Ishikawa (cell line): ENCODE measurements around the gene TGM3.

Experiments used
- CEBPB ChIP-seq: IDR thresholded peaks from 2 replicates; pipeline ENCODE4 v1.6.1; 2012
- CREB1 ChIP-seq: IDR thresholded peaks from 2 replicates; pipeline ENCODE4 v1.6.1; 2012; ENCODE audit warnings: low read depth
- EGR1 ChIP-seq: IDR thresholded peaks from 2 replicates; pipeline ENCODE4 v1.6.1; 2012
- EP300 ChIP-seq: IDR thresholded peaks from 2 replicates; pipeline ENCODE4 v1.6.1; 2012; ENCODE audit warnings: borderline replicate concordance
- NFIC ChIP-seq: IDR thresholded peaks from 2 replicates; pipeline ENCODE4 v1.6.1; 2012
- TAF1 ChIP-seq: IDR thresholded peaks from 2 replicates; pipeline ENCODE4 v1.6.1; 2012; ENCODE audit warnings: low read depth, mild to moderate bottlenecking
- TCF12 ChIP-seq: IDR thresholded peaks from 2 replicates; pipeline ENCODE4 v1.6.1; 2012; ENCODE audit warnings: low read depth
- TEAD4 ChIP-seq: IDR thresholded peaks from 2 replicates; pipeline ENCODE4 v1.6.1; 2012
- YY1 ChIP-seq: IDR thresholded peaks from 2 replicates; pipeline ENCODE4 v1.6.1; 2012; ENCODE audit warnings: low read depth
- ZBTB7A ChIP-seq: IDR thresholded peaks from 2 replicates; pipeline ENCODE4 v1.6.1; 2012; ENCODE audit warnings: low read depth
- TF ChIP-seq, protein P1 (sequence below): IDR thresholded peaks from 2 replicates; pipeline ENCODE4 v1.6.1; 2012
- TF ChIP-seq, protein P2 (sequence below): IDR thresholded peaks from 2 replicates; pipeline ENCODE4 v1.6.1; 2012; ENCODE audit warnings: low read depth, mild to moderate bottlenecking
- TF ChIP-seq, protein P3 (sequence below): IDR thresholded peaks from 2 replicates; pipeline ENCODE4 v1.6.1; 2012

DNA sequence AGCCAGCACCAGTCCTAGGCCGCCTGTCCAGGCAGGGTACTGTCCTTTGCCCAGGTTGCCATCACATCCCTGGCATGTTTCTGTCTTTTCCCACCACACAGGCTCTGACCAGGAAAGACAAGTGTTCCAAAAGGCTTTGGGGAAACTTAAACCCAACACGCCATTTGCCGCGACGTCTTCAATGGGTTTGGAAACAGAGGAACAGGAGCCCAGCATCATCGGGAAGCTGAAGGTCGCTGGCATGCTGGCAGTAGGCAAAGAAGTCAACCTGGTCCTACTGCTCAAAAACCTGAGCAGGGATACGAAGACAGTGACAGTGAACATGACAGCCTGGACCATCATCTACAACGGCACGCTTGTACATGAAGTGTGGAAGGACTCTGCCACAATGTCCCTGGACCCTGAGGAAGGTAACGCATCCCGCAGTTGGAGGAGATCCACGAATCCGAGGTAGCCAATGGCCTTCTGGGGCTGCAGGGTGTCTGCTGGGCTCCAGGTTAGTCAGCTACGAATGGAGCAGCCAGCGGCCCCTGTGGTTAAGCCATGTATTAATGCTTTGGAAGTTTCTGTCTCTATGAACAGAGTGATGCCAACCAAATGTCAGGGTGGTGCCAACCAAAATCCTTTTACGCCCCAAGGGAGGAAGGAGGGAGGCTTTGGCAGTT is 36.2 kb downstream of the TGM3 start:
- TF ChIP-seq TEAD4 (no peak), CREB1 (no peak), EGR1 (no peak), TAF1 (no peak), TCF12 (no peak), NFIC (no peak), ZBTB7A (no peak), CEBPB (no peak), YY1 (no peak), EP300 (no peak)
- TF ChIP-seq, protein P1, sequence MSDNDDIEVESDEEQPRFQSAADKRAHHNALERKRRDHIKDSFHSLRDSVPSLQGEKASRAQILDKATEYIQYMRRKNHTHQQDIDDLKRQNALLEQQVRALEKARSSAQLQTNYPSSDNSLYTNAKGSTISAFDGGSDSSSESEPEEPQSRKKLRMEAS: no peak
- TF ChIP-seq, protein P2, sequence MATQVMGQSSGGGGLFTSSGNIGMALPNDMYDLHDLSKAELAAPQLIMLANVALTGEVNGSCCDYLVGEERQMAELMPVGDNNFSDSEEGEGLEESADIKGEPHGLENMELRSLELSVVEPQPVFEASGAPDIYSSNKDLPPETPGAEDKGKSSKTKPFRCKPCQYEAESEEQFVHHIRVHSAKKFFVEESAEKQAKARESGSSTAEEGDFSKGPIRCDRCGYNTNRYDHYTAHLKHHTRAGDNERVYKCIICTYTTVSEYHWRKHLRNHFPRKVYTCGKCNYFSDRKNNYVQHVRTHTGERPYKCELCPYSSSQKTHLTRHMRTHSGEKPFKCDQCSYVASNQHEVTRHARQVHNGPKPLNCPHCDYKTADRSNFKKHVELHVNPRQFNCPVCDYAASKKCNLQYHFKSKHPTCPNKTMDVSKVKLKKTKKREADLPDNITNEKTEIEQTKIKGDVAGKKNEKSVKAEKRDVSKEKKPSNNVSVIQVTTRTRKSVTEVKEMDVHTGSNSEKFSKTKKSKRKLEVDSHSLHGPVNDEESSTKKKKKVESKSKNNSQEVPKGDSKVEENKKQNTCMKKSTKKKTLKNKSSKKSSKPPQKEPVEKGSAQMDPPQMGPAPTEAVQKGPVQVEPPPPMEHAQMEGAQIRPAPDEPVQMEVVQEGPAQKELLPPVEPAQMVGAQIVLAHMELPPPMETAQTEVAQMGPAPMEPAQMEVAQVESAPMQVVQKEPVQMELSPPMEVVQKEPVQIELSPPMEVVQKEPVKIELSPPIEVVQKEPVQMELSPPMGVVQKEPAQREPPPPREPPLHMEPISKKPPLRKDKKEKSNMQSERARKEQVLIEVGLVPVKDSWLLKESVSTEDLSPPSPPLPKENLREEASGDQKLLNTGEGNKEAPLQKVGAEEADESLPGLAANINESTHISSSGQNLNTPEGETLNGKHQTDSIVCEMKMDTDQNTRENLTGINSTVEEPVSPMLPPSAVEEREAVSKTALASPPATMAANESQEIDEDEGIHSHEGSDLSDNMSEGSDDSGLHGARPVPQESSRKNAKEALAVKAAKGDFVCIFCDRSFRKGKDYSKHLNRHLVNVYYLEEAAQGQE: no peak
- TF ChIP-seq, protein P3, sequence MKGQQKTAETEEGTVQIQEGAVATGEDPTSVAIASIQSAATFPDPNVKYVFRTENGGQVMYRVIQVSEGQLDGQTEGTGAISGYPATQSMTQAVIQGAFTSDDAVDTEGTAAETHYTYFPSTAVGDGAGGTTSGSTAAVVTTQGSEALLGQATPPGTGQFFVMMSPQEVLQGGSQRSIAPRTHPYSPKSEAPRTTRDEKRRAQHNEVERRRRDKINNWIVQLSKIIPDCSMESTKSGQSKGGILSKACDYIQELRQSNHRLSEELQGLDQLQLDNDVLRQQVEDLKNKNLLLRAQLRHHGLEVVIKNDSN: no peak
